ENCODE results near the gene PKM.

PKM gene

GRCh38 chr15:72205273-72205672 is 25.7 kb downstream of the PKM start:
- in situ Hi-C loops (cut with MboI; ENCODE audit: low sequenced_read_pairs, unreplicated experiment): no loop called here
- TF ChIP-seq, protein P1, sequence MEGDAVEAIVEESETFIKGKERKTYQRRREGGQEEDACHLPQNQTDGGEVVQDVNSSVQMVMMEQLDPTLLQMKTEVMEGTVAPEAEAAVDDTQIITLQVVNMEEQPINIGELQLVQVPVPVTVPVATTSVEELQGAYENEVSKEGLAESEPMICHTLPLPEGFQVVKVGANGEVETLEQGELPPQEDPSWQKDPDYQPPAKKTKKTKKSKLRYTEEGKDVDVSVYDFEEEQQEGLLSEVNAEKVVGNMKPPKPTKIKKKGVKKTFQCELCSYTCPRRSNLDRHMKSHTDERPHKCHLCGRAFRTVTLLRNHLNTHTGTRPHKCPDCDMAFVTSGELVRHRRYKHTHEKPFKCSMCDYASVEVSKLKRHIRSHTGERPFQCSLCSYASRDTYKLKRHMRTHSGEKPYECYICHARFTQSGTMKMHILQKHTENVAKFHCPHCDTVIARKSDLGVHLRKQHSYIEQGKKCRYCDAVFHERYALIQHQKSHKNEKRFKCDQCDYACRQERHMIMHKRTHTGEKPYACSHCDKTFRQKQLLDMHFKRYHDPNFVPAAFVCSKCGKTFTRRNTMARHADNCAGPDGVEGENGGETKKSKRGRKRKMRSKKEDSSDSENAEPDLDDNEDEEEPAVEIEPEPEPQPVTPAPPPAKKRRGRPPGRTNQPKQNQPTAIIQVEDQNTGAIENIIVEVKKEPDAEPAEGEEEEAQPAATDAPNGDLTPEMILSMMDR (IDR thresholded peaks at IDR 0.05; ENCODE audit: borderline replicate concordance, control extremely low read depth, extremely low read depth, insufficient read depth, missing control alignments): no peak
- DNase-seq (ENCODE audit: low spot score): no peak

DNA sequence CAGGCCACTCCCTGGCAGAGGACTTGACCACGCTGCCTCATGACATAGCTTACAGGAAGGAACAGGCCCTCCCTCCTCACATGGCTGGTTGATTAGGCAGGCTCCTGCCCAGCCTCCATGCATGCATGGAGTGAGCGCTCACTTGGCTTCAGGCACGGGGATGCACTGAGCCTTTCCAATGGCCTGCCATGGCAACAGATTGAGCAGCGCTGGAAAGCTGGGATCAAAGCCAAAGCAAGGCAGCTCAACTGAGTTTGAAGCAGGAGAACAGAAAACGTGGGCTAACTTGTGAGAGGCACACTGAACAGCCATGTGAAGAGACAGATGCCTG is 27.5 kb downstream of the PKM start:
- in situ Hi-C loops (cut with MboI; ENCODE audit: low sequenced_read_pairs, unreplicated experiment): no loop called here
- no peak for DNase-seq (ENCODE audit: low spot score)
- TF ChIP-seq, protein P1 (IDR thresholded peaks at IDR 0.05; ENCODE audit: borderline replicate concordance, control extremely low read depth, extremely low read depth, insufficient read depth, missing control alignments): no peak

GRCh38 chr15:72202801-72203506 is 28.0 kb downstream of the PKM start:
- in situ Hi-C loops (cut with MboI; ENCODE audit: low sequenced_read_pairs, unreplicated experiment): no loop called here
- TF ChIP-seq, protein P1 (IDR thresholded peaks at IDR 0.05; ENCODE audit: borderline replicate concordance, control extremely low read depth, extremely low read depth, insufficient read depth, missing control alignments): no peak
- no peak for DNase-seq (ENCODE audit: low spot score)

DNA sequence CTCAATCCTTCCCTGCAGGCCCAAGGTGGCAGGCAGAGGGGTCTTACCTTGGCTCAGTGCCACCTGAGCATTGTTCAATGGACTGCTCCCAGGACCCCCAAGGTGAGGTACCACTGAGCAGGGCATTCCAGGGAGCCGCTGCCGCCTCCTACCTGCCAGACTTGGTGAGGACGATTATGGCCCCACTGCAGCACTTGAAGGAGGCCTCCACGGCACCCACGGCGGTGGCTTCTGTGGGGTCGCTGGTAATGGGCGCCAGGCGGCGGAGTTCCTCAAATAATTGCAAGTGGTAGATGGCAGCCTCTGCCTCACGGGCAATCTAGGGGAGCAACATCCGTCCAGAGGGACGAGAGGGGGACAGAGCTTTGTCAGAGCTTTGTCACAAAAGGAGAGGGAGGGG is 28.7 kb downstream of the PKM start:
- no peak for DNase-seq (ENCODE audit: low spot score)
- TF ChIP-seq, protein P1 (IDR thresholded peaks at IDR 0.05; ENCODE audit: borderline replicate concordance, control extremely low read depth, extremely low read depth, insufficient read depth, missing control alignments): no peak
- in situ Hi-C loops (cut with MboI; ENCODE audit: low sequenced_read_pairs, unreplicated experiment): no loop called here

DNA sequence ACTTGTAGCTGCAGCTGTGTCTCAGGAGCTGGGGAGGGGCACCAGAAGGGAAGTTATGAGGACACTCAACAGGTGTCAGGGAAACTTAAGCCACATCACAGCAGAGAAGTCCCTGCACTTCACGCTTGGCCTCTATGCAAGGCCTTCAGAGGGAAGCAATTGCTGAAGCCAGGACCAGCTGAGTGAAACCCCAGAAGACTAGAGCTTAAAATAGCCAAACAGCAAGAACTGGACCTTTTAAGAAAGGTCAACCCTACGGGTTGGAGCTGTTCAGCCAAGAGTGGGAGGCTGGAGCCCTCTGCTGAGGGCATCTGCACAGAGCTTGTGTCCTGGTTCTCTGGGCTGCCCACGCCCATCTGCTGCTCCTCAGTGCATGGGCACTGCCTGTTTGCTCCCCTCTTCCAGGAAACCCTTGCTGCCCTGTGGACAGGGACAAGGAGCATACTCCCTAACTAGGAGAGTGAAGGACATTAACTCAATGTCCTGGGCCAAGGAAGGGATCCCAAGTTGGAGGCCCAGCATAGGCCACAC is 29.5 kb downstream of the PKM start:
- DNase-seq (ENCODE audit: low spot score): no peak
- in situ Hi-C loops (cut with MboI; ENCODE audit: low sequenced_read_pairs, unreplicated experiment): no loop called here
- TF ChIP-seq, protein P1 (IDR thresholded peaks at IDR 0.05; ENCODE audit: borderline replicate concordance, control extremely low read depth, extremely low read depth, insufficient read depth, missing control alignments): no peak

DNA sequence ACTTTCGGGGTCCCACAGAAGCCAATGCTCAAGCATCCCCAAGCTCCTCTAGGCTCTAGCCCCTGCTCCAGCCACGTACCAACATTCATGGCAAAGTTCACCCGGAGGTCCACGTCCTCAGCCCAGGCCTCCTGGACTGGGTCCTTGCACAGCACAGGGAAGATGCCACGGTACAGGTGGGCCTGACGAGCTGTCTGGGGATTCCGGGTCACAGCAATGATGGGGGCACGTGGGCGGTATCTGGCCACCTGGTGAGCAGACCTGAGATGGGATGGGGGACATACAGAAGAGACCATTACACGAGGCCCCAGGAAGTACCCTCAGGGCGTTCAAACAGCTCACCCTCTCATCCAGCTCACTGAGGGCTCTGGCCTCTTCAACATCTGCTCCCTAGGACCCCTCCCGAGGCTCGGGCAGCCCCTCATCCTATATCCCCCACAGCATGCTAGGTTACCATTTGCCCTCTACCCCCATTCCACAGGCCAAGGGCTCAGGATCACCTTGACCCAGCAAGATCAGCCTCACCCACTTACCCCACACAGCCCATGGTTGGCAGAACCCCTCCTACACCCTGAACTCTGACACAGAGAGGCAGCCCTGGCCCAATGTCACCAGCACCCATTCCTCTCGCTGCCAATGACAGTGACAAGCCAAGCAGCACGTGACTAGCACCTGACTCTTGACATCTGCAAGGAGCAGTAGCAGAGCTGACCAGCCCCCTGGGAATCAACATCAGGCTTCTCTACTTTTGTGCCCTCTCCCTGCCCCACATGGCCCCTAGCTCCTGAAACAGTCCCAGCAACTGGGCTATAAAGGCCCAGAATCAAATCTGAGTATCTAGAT is 30.4 kb downstream of the PKM start:
- TF ChIP-seq, protein P1 (IDR thresholded peaks at IDR 0.05; ENCODE audit: borderline replicate concordance, control extremely low read depth, extremely low read depth, insufficient read depth, missing control alignments): no peak
- in situ Hi-C loops (cut with MboI; ENCODE audit: low sequenced_read_pairs, unreplicated experiment): no loop called here

More for the DNA sequence above, 30.4 kb downstream of the PKM start:
- DNase-seq (ENCODE audit: low spot score): no peak

Measured in GM13976 (cell line).